GM10248 (cell line): Measurements from ENCODE around the gene WDFY2.
A peak's percentile ranks its signal among the peaks of the same experiment; 100 is the strongest.

Source experiments
- CTCF ChIA-PET: fragments of 300-600 bp; sonication (Branson Sonifier 250); formaldehyde crosslinking; extraction: SDS; loops from one replicate; lab custom pipeline; 2021; ENCODE audit warnings: antibody characterized with exemption; lab: Yijun Ruan, JAX
- POLR2A ChIA-PET: fragments of 350-650 bp; sonication (Branson Sonifier 250); formaldehyde crosslinking; extraction: SDS; loops from one replicate; lab custom pipeline; 2020; ENCODE audit warnings: antibody characterized with exemption; lab: Yijun Ruan, JAX
- DNase-seq: peaks from one replicate; pipeline ENCODE4 v3.0.0; 2012; ENCODE audit errors: extremely low spot score
- CTCF ChIP-seq: IDR thresholded peaks from 2 replicates; pipeline ENCODE4 v1.5.1; 2012; ENCODE audit warnings: mild to moderate bottlenecking, low read depth; ENCODE audit errors: extremely low read depth, missing control alignments, control extremely low read depth

WDFY2 gene

GRCh38 chr13:51704399-51705313, 120.4 kb downstream of the WDFY2 start:
- ChIA-PET POLR2A (no interaction called here), CTCF (interaction anchor here (1.1 kb wide), 1 partner anchor 29 kb away, joined by 3 read pairs; no protein-coding TSS in a partner anchor)
- DNase-seq: peak; percentile 45
- no peak for TF ChIP-seq CTCF

- POLR2A ChIA-PET: no interaction called here
- CTCF ChIA-PET: interaction anchor here (1.4 kb wide), 1 partner anchor 79 kb away, joined by 3 read pairs; no protein-coding TSS in a partner anchor
- no peak for TF ChIP-seq CTCF
- DNase-seq: peak; percentile 24
Observed at GRCh38 chr13:51707461-51707860, 123.2 kb downstream of the WDFY2 start.

GRCh38 chr13:51713807-51714206, 129.5 kb downstream of the WDFY2 start:
- CTCF ChIA-PET: no interaction called here
- no peak for TF ChIP-seq CTCF
- POLR2A ChIA-PET: no interaction called here
- no peak for DNase-seq

GRCh38 chr13:51714663-51715168, 130.5 kb downstream of the WDFY2 start:
- peak; percentile 31 for DNase-seq

GRCh38 chr13:51715613-51716012, 131.4 kb downstream of the WDFY2 start:
- ChIA-PET POLR2A (no interaction called here), CTCF (no interaction called here)
- DNase-seq: no peak
- no peak for TF ChIP-seq CTCF

More at GRCh38 chr13:51714663-51715168, 130.5 kb downstream of the WDFY2 start:
- CTCF ChIA-PET: no interaction called here
- POLR2A ChIA-PET: no interaction called here
- no peak for TF ChIP-seq CTCF

GRCh38 chr13:51717786-51718398, 133.6 kb downstream of the WDFY2 start:
- no peak for TF ChIP-seq CTCF
- DNase-seq: no peak
- POLR2A ChIA-PET: no interaction called here
- CTCF ChIA-PET: interaction anchor here (0.6 to 1.7 kb wide), 4 partner anchors 8 to 80 kb away, joined by 3 to 6 read pairs (median 3); no protein-coding TSS in a partner anchor
